ENCODE data around the gene ZNF804B.

- no peak for TF ChIP-seq RARB (CRISPR knock-in tag; IDR thresholded peaks at IDR 0.05)
- TF ChIP-seq TSHZ2 (CRISPR knock-in tag; IDR thresholded peaks at IDR 0.05) = no peak
- no peak for TF ChIP-seq ESRRG (CRISPR knock-in tag; IDR thresholded peaks at IDR 0.05)
- TF ChIP-seq BACH2 (CRISPR knock-in tag; IDR thresholded peaks at IDR 0.05; ENCODE audit: borderline replicate concordance) = no peak
Observed at GRCh38 chr7:88969167-88969566, 209.7 kb downstream of the ZNF804B start.

Measured in SK-N-SH treated with all-trans-retinoic acid at 6 μM for 48 hours (cell line).